ES-I3 (cell line): ENCODE data around the gene KCNIP4.

Experiments used
- H3K36me3 ChIP-seq: 2 replicates; pipeline ENCODE4 v1.6.1; 2013; ENCODE audit warnings: mild to moderate bottlenecking, low read length, control low read depth, moderate library complexity; ENCODE audit not compliant: insufficient read depth
- H3K4me1 ChIP-seq: 2 replicates; pipeline ENCODE4 v1.6.1; 2013; ENCODE audit warnings: mild to moderate bottlenecking, control low read depth, low read length; ENCODE audit not compliant: insufficient read depth
- H3K9ac ChIP-seq: 2 replicates; pipeline ENCODE4 v1.6.1; 2013; ENCODE audit warnings: low read depth, mild to moderate bottlenecking, low read length, moderate library complexity
- H3K9me3 ChIP-seq: 2 replicates; pipeline ENCODE4 v1.6.1; 2013; ENCODE audit warnings: mild to moderate bottlenecking, low read length, moderate library complexity; ENCODE audit not compliant: control insufficient read depth, insufficient read depth

KCNIP4 gene

DNA sequence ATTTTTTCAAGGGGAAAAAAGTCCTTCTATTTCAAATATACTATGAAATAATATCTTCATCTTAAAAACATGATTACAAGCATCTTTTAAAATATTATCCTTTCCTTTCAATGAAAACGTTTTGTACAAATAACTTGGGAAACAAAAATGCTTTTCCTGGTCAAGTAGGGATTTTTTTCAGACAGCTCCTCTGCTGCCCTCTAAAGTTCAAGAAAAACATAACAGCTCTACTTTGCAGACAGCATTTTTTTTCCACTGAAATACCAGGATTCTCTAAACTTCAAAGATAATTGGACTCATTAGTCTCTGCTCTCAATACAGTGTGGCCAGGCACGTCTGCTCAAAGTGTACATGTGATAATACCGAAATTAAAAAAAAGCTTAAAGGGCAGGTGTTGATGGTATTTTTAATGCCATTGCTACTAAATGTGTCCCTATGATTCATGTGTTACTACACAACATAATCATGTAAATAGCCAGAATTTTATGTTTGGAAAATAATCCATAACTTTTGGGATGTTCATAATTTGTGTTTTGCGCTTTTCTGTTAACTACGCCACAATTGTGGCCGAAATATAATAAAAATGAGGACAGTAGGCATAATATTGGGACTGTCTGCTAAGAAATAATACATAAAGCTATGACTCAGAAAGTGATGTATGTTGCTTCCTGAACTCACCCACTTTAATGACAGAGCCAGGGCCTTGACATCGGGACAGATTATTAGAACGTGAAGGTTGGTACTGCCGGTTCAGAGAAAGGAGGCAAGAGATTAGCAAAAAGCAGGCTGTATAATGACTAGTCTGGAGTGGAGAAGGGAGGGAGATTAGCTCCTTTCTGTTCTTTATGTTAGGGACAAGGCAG is 478.9 kb downstream of the KCNIP4 start:
- Histone ChIP-seq H3K9me3 (no peaks in the 10 kb centered on the region), H3K9ac (no peak overlapping the region), H3K4me1 (no peaks in the 10 kb centered on the region), H3K36me3 (no peaks in the 10 kb centered on the region)

DNA sequence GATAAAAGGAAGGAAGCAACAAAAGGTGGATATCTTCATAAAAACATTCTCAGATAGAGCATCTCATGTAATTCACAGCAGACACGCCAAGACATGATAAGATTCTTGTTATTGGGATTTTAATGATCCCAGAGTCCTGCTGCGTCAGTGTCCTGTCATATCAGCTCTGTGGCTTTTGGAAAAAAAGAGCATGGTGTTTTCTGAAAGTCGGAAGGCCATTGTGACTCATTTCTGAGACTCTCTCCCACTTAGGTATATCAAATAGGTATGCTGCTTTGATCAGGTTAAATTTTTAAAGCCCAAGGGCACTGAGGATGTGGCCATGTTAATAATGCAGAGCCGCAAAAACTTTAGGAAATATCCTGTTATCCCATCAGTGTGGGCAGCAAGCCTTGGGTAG is 481.0 kb downstream of the KCNIP4 start:
- Histone ChIP-seq H3K9ac (no peak overlapping the region), H3K9me3 (no peaks in the 10 kb centered on the region; the same call in 1 of the 2 replicates), H3K4me1 (no peaks in the 10 kb centered on the region), H3K36me3 (no peaks in the 10 kb centered on the region)

DNA sequence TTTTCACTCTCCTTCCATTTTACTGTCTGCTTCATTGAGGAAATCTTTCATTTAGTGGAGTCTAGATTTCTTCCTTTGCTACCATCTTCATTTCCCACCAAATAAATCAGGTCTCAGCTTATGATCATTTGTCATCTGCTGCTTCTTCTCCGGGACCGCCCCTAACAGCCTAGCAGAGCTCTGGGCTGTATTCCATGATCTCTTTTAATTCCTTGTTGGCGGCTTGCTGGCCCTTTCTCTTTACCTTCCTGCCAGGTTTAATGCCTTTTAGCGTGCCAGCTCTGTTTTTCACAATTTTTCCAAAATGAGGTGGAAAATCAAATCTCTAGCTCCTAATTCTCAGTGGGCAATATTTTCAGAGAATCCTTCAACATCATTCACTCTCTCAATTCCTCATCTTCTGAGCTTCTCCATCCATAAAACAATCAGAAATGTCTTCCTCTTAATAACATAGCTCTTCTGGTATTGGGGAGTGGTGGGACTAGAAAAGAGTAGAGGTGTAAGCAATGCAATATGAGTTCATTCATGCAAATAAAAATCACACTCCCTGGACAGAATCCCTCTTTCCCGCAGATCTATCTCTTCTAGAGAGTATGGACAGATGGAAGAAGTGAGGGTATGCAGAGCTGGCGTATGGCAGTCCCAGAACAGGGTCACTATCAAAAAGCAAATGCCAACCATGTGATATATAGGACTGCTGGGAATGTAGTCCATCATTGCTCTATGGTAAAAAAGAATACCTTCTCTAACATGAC is 491.3 kb downstream of the KCNIP4 start:
- Histone ChIP-seq H3K36me3 (no peaks in the 10 kb centered on the region), H3K4me1 (no peaks in the 10 kb centered on the region), H3K9me3 (no peaks in the 10 kb centered on the region; the same call in 1 of the 2 replicates), H3K9ac (no peak overlapping the region)

DNA sequence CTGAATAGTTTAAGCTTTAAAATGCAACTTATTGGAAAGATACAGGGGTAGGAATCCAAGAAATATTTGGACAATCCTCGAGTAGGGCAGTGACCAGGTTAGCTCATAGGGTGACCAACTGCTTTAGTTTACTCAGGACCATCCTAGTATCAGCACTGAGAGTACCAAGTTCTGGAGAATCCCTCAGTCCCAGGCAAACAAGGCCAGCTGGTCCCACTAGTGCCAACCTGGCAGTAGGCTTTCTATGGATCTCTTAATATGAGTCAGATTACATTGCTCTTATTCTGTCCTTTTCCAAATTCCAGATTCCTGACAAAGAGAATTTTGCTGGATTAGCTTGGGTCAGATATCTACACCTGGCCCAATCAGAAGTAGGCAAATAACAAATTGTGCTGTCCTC is 493.7 kb downstream of the KCNIP4 start:
- H3K4me1 ChIP-seq, result no peaks in the 10 kb centered on the region
- H3K9ac ChIP-seq, result no peak overlapping the region
- no peaks in the 10 kb centered on the region for H3K36me3 ChIP-seq
- no peaks in the 10 kb centered on the region; the same call in 1 of the 2 replicates for H3K9me3 ChIP-seq

DNA sequence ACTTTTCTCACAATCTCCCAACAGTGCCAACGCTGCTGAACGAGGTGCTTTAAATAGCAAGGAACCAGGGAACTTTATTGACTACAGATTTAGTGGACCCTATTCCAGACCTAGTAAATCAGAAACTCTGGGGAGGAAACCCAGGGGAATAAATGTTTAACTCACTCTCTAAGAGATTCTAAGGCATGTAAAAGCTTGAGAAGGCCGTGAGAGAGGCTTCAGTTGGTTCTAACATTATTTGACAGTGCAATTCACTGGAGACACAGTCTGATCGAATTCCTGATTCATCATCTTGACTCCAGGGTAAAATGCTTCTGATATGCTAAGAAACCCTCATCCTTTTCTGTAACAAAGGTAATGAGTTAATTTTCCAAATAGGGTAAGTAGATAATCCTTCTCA is 494.4 kb downstream of the KCNIP4 start:
- H3K9ac ChIP-seq, result no peak overlapping the region
- H3K9me3 ChIP-seq, result no peaks in the 10 kb centered on the region; the same call in 1 of the 2 replicates
- no peaks in the 10 kb centered on the region for H3K4me1 ChIP-seq
- no peaks in the 10 kb centered on the region for H3K36me3 ChIP-seq

DNA sequence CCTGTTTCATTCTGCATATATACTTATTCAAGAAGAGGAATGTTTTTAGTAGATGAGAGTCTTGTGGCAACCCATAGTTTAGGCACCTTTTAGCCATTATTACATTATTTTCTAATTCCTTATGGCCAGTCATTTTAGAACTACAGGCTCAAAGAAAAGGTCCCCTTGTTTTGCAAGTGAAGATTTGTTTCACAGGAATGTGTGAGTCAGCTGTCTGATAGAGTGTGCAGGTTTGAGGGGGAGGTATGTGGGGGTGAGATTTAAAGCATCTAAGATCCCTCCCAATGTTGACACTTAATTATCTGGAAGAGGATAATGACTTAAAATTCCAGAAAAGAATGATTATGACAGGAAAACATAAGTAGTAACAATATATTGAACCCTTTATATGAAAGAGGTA is 495.6 kb downstream of the KCNIP4 start:
- Histone ChIP-seq H3K4me1 (no peaks in the 10 kb centered on the region), H3K9ac (no peak overlapping the region), H3K9me3 (no peaks in the 10 kb centered on the region; the same call in 1 of the 2 replicates), H3K36me3 (no peaks in the 10 kb centered on the region)

DNA sequence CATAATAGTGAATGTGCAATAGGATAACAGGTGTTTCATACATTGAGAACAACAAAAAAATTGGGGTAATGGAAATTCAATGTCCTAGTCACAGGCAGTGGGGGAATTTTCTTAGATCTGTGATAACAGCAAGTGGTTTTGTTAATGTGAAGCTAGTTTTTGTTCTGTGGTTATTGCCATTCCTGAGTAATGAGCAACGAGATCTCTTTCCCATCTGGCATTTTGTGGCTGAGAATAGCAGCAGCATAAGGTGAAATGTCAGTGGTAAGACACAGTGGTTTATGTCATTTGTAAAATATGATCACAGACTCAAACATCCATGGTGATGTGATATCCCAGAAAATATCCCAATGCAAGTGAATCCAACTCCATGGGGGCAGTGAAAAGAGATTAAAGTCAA is 497.5 kb downstream of the KCNIP4 start:
- no peak overlapping the region for H3K9ac ChIP-seq
- H3K9me3 ChIP-seq, result no peaks in the 10 kb centered on the region; the same call in 1 of the 2 replicates
- H3K4me1 ChIP-seq, result no peaks in the 10 kb centered on the region
- H3K36me3 ChIP-seq, result no peaks in the 10 kb centered on the region

DNA sequence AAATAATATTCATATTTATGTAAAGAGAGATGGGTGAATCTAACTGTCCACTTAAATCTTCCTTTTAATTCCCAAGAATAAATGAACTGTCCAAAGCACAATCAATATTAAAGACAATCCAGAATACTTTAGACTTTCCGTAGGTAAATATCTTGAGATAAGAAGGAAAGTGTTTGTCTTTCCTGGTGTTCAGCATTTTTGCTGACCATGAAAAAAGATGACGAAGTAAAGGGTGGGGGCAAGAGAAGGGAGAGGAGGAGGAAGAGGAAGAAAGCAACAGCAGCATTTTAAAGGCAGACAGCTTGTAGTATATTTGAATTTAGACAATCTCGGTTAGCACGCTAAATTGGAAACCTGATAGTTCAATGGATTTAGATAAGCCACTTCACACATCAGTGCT is 498.2 kb downstream of the KCNIP4 start:
- no peaks in the 10 kb centered on the region for H3K4me1 ChIP-seq
- H3K9ac ChIP-seq, result no peak overlapping the region
- no peaks in the 10 kb centered on the region for H3K36me3 ChIP-seq
- H3K9me3 ChIP-seq, result no peaks in the 10 kb centered on the region; the same call in 1 of the 2 replicates

DNA sequence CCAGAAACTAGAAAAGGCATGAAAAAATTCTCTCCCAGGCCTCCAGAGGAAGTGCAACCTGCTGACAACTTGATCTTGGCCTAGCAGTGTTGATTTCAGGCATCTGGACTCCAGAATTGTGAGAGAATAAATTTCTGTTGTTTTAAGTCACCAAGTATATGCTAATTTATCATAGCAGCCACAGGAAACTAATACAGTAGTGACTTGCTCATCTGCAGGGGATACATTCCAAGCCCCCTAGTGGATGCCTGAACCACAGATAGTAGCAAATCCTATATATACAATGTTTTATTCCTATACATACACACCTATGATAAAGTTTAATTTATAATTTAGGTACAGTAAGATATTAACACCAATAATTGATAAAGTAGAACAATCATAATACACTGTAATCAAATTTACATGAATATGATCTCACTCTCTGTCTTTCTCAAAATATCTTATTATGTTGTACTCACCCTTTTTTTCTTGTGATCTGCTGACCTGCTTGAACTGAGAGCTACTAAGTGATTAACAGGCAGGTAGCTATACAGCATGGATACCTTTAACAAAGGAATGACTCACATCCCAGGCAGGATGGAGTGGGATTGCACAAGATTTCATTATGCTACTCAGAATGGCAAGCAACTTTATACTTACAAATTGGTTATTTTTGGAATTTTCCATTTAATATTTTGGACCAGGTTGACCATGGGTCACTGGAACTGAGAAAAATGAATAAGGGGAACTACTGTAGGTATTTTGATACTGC is 501.1 kb downstream of the KCNIP4 start:
- Histone ChIP-seq H3K9me3 (no peaks in the 10 kb centered on the region; the same call in 1 of the 2 replicates), H3K9ac (no peak overlapping the region), H3K4me1 (no peaks in the 10 kb centered on the region), H3K36me3 (no peaks in the 10 kb centered on the region)

DNA sequence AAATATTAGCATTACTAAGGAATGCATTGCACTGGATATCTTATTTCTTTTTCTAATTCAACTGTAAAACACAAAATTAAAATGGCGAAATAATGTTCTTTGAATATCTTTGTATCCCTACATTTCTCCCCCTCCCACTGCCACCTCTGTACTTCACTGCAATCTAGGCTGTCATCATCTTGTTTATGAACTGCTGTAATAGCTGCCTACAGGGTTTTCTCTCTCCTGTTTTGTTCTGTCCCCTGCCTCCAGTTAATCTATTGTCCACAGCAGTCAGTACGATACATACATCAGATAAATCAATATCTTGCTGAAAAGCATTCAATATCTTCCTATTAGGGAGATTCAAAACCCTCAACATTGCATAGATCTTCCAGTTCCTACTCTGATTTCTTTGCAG is 528.4 kb downstream of the KCNIP4 start:
- H3K36me3 ChIP-seq, result no peaks in the 10 kb centered on the region
- H3K9ac ChIP-seq, result no peak overlapping the region
- H3K4me1 ChIP-seq, result no peaks in the 10 kb centered on the region

DNA sequence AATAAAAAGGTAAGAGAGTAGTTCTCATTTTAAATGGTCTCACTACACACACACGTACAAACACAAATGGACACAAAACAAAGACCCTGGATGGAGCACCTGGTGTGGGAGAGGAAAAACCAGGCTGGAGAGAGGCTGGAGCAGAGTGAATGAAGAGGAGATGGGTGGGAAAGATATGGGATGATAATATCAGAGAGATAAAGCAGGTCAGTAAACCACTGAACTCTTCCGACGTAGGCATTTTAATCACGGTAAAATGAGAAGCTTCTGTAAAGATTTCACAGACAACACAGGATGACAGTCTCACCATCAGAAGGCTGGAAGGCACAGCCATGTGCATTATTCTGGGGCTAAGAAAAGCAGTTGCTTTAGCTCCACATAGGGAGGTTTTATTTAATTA is 532.8 kb downstream of the KCNIP4 start:
- Histone ChIP-seq H3K4me1 (no peaks in the 10 kb centered on the region), H3K9me3 (no peaks in the 10 kb centered on the region), H3K9ac (no peak overlapping the region), H3K36me3 (no peaks in the 10 kb centered on the region)

More for the DNA sequence above, 528.4 kb downstream of the KCNIP4 start:
- no peaks in the 10 kb centered on the region for H3K9me3 ChIP-seq

DNA sequence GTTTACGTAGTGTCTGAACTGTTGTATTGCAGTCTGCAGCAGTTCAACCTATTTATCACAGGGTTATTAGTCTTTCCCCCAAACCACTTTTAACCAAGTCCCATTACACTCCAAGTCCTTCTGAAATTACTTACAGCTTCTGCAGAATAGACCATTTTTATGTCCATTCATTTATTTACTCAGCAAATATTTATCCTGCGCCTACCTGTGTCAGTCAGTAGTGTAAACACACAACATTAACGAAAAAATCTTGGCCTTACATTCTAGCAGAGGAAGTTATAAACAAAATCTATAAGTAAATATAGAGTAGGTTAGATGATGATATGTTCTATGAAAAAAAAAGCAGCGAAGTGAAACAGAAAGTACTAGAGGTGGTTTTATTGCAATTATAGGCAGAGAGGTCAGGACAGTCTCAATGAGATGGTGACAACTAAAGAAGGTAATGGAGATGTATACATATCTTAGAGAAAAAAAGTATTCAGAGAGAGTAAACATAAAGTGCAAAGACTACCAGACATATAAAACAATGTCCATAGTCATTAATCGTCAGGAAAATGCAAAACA is 534.7 kb downstream of the KCNIP4 start:
- Histone ChIP-seq H3K9me3 (no peaks in the 10 kb centered on the region), H3K9ac (no peak overlapping the region), H3K4me1 (no peaks in the 10 kb centered on the region), H3K36me3 (no peaks in the 10 kb centered on the region)

DNA sequence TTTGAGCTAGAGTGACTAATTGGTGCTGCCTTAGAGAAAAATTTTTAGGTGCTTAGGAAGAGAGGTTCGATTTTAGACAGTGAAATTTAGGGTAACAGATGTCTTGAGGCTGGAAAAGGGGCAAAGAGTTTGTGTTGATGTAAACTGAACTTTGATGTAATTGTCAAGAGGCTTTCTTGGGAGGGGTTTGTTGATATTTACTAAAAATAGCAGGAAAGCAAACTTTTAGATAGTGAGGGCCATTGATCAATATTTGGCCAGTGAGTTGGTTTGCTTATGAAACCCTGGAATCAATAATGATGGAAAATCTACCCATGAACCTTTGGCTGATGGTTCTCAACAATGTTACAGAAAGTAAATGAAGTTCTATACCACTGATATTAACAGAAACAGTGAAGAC is 537.5 kb downstream of the KCNIP4 start:
- Histone ChIP-seq H3K4me1 (no peaks in the 10 kb centered on the region), H3K36me3 (no peaks in the 10 kb centered on the region), H3K9ac (no peak overlapping the region), H3K9me3 (no peaks in the 10 kb centered on the region)

DNA sequence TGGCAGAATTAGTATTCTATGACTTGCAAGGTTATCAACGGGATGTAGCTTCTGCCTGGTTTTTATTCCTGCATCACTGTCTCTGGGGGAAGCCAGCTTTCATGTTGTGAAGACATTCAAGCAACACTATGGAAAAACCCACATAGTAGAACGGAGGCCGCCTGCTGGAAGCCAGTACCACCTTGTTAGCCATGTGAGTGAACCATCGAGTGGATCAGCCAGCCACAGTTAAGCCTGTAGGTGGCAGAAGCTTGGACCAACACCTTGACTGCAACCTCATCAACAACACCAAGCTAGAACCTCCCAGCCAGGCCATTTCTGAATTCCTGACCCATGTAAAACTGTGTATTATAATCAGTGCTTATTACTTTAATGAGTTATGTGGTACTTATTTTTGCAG is 538.2 kb downstream of the KCNIP4 start:
- Histone ChIP-seq H3K9ac (no peak overlapping the region), H3K9me3 (no peaks in the 10 kb centered on the region), H3K4me1 (no peaks in the 10 kb centered on the region), H3K36me3 (no peaks in the 10 kb centered on the region)
